Measurements from ENCODE around the gene GUK1. TPM values are rescaled to one million over a fixed set of nuclear protein-coding genes. Genes with fewer than 3 reads are reported as not detected.

The GUK1 gene
- total RNA-seq, 2 experiments from 2014 or later: 154 to 197 TPM

DNA sequence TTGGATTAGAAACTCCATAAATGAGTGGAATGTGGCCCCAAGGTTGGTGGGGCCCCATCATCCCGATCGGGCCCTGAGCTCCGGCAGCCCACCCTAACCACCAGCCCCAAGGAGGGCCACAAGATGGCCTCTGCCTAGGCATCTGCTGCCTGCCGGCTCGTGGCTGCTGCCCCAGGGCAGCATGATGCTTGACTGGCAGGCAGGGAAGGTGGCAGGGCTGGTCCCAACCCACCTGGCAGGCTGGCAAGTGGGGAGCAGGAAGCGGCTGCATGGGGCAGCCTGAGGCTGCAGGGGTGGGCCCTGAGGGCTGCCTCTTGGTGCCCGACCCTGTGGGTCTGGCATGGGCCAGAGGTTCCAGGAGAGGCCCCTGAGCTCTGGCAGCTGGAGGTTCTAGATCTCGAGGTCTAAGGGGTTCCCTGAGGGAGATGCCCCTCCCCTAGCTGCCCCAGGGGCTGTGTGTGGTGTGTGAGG lies 8.9 kb downstream of the GUK1 start:
- Histone ChIP-seq H3K9me2 (ENCODE audit: insufficient read depth, low read length) (no peaks in the 10 kb centered on the region), H3K27ac (ENCODE audit: low read depth, low read length, poor library complexity, severe bottlenecking) (peak overlapping the region; percentile 33), H3K4me3 (ENCODE audit: low read depth, low read length, poor library complexity, severe bottlenecking) (no peak overlapping the region), H4K20me1 (ENCODE audit: insufficient read depth, low read length) (peaks cover 2% of the 10 kb centered on the region; the same call in 1 of the 2 replicates), H3K4me2 (ENCODE audit: low read length) (peak overlapping the region; percentile 45), H3K4me1 (ENCODE audit: insufficient read depth, low read length, poor library complexity, severe bottlenecking) (peaks cover 24% of the 10 kb centered on the region), H3K36me3 (ENCODE audit: insufficient read depth, low read length) (peaks cover 28% of the 10 kb centered on the region), H3K9me3 (ENCODE audit: low read length) (no peaks in the 10 kb centered on the region), H3K79me2 (ENCODE audit: insufficient read depth, low read depth, low read length) (peaks cover 9% of the 10 kb centered on the region; the same call in 1 of the 2 replicates), H2AFZ (ENCODE audit: low read length) (no peak overlapping the region)
- ChIA-PET POLR2A (interaction anchor here (1.0 kb wide), 1 partner anchor 11 kb away, joined by 3 read pairs; no protein-coding TSS in a partner anchor), CTCF (ENCODE audit: unreplicated experiment) (no interaction called here)
- TF ChIP-seq EZH2phosphoT487 (IDR thresholded peaks at IDR 0.05; ENCODE audit: borderline replicate concordance, low read depth, low read length): no peak
- TF ChIP-seq, protein P1, sequence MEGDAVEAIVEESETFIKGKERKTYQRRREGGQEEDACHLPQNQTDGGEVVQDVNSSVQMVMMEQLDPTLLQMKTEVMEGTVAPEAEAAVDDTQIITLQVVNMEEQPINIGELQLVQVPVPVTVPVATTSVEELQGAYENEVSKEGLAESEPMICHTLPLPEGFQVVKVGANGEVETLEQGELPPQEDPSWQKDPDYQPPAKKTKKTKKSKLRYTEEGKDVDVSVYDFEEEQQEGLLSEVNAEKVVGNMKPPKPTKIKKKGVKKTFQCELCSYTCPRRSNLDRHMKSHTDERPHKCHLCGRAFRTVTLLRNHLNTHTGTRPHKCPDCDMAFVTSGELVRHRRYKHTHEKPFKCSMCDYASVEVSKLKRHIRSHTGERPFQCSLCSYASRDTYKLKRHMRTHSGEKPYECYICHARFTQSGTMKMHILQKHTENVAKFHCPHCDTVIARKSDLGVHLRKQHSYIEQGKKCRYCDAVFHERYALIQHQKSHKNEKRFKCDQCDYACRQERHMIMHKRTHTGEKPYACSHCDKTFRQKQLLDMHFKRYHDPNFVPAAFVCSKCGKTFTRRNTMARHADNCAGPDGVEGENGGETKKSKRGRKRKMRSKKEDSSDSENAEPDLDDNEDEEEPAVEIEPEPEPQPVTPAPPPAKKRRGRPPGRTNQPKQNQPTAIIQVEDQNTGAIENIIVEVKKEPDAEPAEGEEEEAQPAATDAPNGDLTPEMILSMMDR (conservative IDR thresholded peaks at IDR 0.05; ENCODE audit: low read length): no peak
- DNase-seq (ENCODE audit: low spot score): no peak
- intact Hi-C loops (cut with micrococcal nuclease; ENCODE audit: unreplicated experiment): no loop called here
- BruUV-seq (replicated peaks): no TSS peak

GRCh38 chr1:228149406-228150119 lies 9.5 kb downstream of the GUK1 start, which contains the start of gene GJC2:
Gene GJC2, plus strand, starts transcription at chr1:228149930. Its CDS starts 7,829 bp downstream, at chr1:228157759.
- Histone ChIP-seq H3K4me3 (ENCODE audit: low read depth, low read length, poor library complexity, severe bottlenecking) (no peak within 1 kb of the TSS), H4K20me1 (ENCODE audit: insufficient read depth, low read length) (no peaks in the 10 kb centered on the region; the same call in 1 of the 2 replicates), H3K9me3 (ENCODE audit: low read length) (no peaks in the 10 kb centered on the region), H3K36me3 (ENCODE audit: insufficient read depth, low read length) (peaks cover 28% of the 10 kb centered on the region), H3K27ac (ENCODE audit: low read depth, low read length, poor library complexity, severe bottlenecking) (peak within 1 kb of the TSS; percentile 33), H2AFZ (ENCODE audit: low read length) (no peak within 1 kb of the TSS), H3K79me2 (ENCODE audit: insufficient read depth, low read depth, low read length) (peaks cover 3% of the 10 kb centered on the region; the same call in 1 of the 2 replicates), H3K4me2 (ENCODE audit: low read length) (peak within 1 kb of the TSS; percentile 45), H3K4me1 (ENCODE audit: insufficient read depth, low read length, poor library complexity, severe bottlenecking) (peaks cover 18% of the 10 kb centered on the region), H3K9me2 (ENCODE audit: insufficient read depth, low read length) (no peaks in the 10 kb centered on the region)
- ChIA-PET CTCF (ENCODE audit: unreplicated experiment) (no interaction called here), POLR2A (no interaction called here)
- BruUV-seq (replicated peaks): no TSS peak
- no peak for TF ChIP-seq EZH2phosphoT487 (IDR thresholded peaks at IDR 0.05; ENCODE audit: borderline replicate concordance, low read depth, low read length)
- TF ChIP-seq, protein P1 (conservative IDR thresholded peaks at IDR 0.05; ENCODE audit: low read length): no peak
- peak; percentile 55 for DNase-seq (ENCODE audit: low spot score)
- intact Hi-C loops (cut with micrococcal nuclease; ENCODE audit: unreplicated experiment): no loop called here

- H2AFZ ChIP-seq (ENCODE audit: low read length): no peak overlapping the region
- H3K27ac ChIP-seq (ENCODE audit: low read depth, low read length, poor library complexity, severe bottlenecking): no peak overlapping the region
- DNase-seq (ENCODE audit: low spot score): no peak
- no peak overlapping the region for H3K4me2 ChIP-seq (ENCODE audit: low read length)
- no peaks in the 10 kb centered on the region; the same call in 1 of the 2 replicates for H3K79me2 ChIP-seq (ENCODE audit: insufficient read depth, low read depth, low read length)
- H4K20me1 ChIP-seq (ENCODE audit: insufficient read depth, low read length): no peaks in the 10 kb centered on the region; the same call in 1 of the 2 replicates
- no peaks in the 10 kb centered on the region for H3K9me3 ChIP-seq (ENCODE audit: low read length)
- BruUV-seq (replicated peaks): no TSS peak
- POLR2A ChIA-PET: no interaction called here
- no peak for TF ChIP-seq EZH2phosphoT487 (IDR thresholded peaks at IDR 0.05; ENCODE audit: borderline replicate concordance, low read depth, low read length)
- TF ChIP-seq, protein P1 (conservative IDR thresholded peaks at IDR 0.05; ENCODE audit: low read length): no peak
- intact Hi-C loops (cut with micrococcal nuclease; ENCODE audit: unreplicated experiment): no loop called here
- H3K36me3 ChIP-seq (ENCODE audit: insufficient read depth, low read length): peaks cover 28% of the 10 kb centered on the region
- H3K4me3 ChIP-seq (ENCODE audit: low read depth, low read length, poor library complexity, severe bottlenecking): no peak overlapping the region
- CTCF ChIA-PET (ENCODE audit: unreplicated experiment): no interaction called here
- no peaks in the 10 kb centered on the region for H3K9me2 ChIP-seq (ENCODE audit: insufficient read depth, low read length)
- H3K4me1 ChIP-seq (ENCODE audit: insufficient read depth, low read length, poor library complexity, severe bottlenecking): peaks cover 15% of the 10 kb centered on the region
Observed at GRCh38 chr1:228150120-228150460, 10.0 kb downstream of the GUK1 start.
